ENCODE data around the gene OR2L5.

Gene OR2L5

GRCh38 chr1:248013229-248013710 is at the start of gene OR2L5:
Gene OR2L5, plus strand, starts transcription at chr1:248013660. Its CDS starts 8,288 bp downstream, at chr1:248021948.
- no peak for DNase-seq (ENCODE audit: low read depth)
- H3K4me3 ChIP-seq (ENCODE audit: low read length), result no peak within 1 kb of the TSS
- no peak for TF ChIP-seq CTCF (conservative IDR thresholded peaks at IDR 0.05; ENCODE audit: low read length)

GRCh38 chr1:247964933-247965332 is 48.5 kb upstream of the OR2L5 start, which contains the start of gene OR2AK2:
Gene OR2AK2, plus strand, starts transcription at chr1:247965233. Its CDS starts 144 bp downstream, at chr1:247965377.
- TF ChIP-seq CTCF (conservative IDR thresholded peaks at IDR 0.05; ENCODE audit: low read length), result no peak
- no peak within 1 kb of the TSS for H3K4me3 ChIP-seq (ENCODE audit: low read length)
- no peak for DNase-seq (ENCODE audit: low read depth)

- no peak overlapping the region for H3K4me3 ChIP-seq (ENCODE audit: low read length)
- no peak for TF ChIP-seq CTCF (conservative IDR thresholded peaks at IDR 0.05; ENCODE audit: low read length)
- DNase-seq (ENCODE audit: low read depth), result no peak
Measured at GRCh38 chr1:247966532-247967204, 46.8 kb upstream of the OR2L5 start.

GRCh38 chr1:247992986-247993385 is 20.5 kb upstream of the OR2L5 start:
- H3K4me3 ChIP-seq (ENCODE audit: low read length), result no peak overlapping the region
- no peak for DNase-seq (ENCODE audit: low read depth)
- TF ChIP-seq CTCF (conservative IDR thresholded peaks at IDR 0.05; ENCODE audit: low read length), result no peak

- DNase-seq (ENCODE audit: low read depth), result no peak
- no peak overlapping the region for H3K4me3 ChIP-seq (ENCODE audit: low read length)
- TF ChIP-seq CTCF (conservative IDR thresholded peaks at IDR 0.05; ENCODE audit: low read length), result no peak
Measured at GRCh38 chr1:247998811-247999210, 14.6 kb upstream of the OR2L5 start.

GRCh38 chr1:248000169-248000568 is 13.3 kb upstream of the OR2L5 start:
- H3K4me3 ChIP-seq (ENCODE audit: low read length), result no peak overlapping the region
- DNase-seq (ENCODE audit: low read depth), result no peak
- TF ChIP-seq CTCF (conservative IDR thresholded peaks at IDR 0.05; ENCODE audit: low read length), result no peak

- no peak for DNase-seq (ENCODE audit: low read depth)
- no peak overlapping the region for H3K4me3 ChIP-seq (ENCODE audit: low read length)
- TF ChIP-seq CTCF (conservative IDR thresholded peaks at IDR 0.05; ENCODE audit: low read length), result no peak
Measured at GRCh38 chr1:248007778-248008177, 5.7 kb upstream of the OR2L5 start.
